ENCODE measurements around the gene TXNRD1. TPM values are rescaled to one million over a fixed set of nuclear protein-coding genes. Genes with fewer than 3 reads are reported as not detected.

Gene TXNRD1
- total RNA-seq, 1 donor = 502 TPM

GRCh38 chr12:104352106-104352713 is 136.6 kb downstream of the TXNRD1 start:
- Histone ChIP-seq H3K27me3 (ENCODE audit: insufficient read depth, low read length) (no peaks in the 10 kb centered on the region), H3K4me2 (ENCODE audit: insufficient read depth, low read length) (no peak overlapping the region), H4K20me1 (ENCODE audit: insufficient read depth, low read length) (peaks cover 43% of the 10 kb centered on the region), H3K9me3 (ENCODE audit: low read depth, low read length) (no peaks in the 10 kb centered on the region), H3K36me3 (ENCODE audit: insufficient read depth, low read length) (peaks cover 75% of the 10 kb centered on the region), H3K27ac (ENCODE audit: low read depth, low read length) (peak overlapping the region; percentile 7), H3K79me2 (ENCODE audit: insufficient read depth, low read length) (peaks cover 15% of the 10 kb centered on the region), H3K4me3 (ENCODE audit: insufficient read depth, low read length) (no peak overlapping the region), H2AFZ (ENCODE audit: low read length) (no peak overlapping the region), H3K4me1 (ENCODE audit: insufficient read depth, low read length) (no peaks in the 10 kb centered on the region)
- peak; percentile 75 for DNase-seq (ENCODE audit: insufficient read length, low spot score, missing footprints)
- TF ChIP-seq CTCF (IDR thresholded peaks at IDR 0.05; ENCODE audit: extremely low read depth, low read depth, low read length) = no peak

GRCh38 chr12:104353012-104353981 is 137.7 kb downstream of the TXNRD1 start:
- H3K79me2 ChIP-seq (ENCODE audit: insufficient read depth, low read length) = peaks cover 12% of the 10 kb centered on the region
- peaks cover 64% of the 10 kb centered on the region for H3K36me3 ChIP-seq (ENCODE audit: insufficient read depth, low read length)
- H2AFZ ChIP-seq (ENCODE audit: low read length) = no peak overlapping the region
- H3K4me1 ChIP-seq (ENCODE audit: insufficient read depth, low read length) = no peaks in the 10 kb centered on the region
- H3K4me2 ChIP-seq (ENCODE audit: insufficient read depth, low read length) = no peak overlapping the region
- no peak overlapping the region for H3K4me3 ChIP-seq (ENCODE audit: insufficient read depth, low read length)
- no peak for TF ChIP-seq CTCF (IDR thresholded peaks at IDR 0.05; ENCODE audit: extremely low read depth, low read depth, low read length)
- no peak for DNase-seq (ENCODE audit: insufficient read length, low spot score, missing footprints)
- no peak overlapping the region for H3K27ac ChIP-seq (ENCODE audit: low read depth, low read length)
- H3K9me3 ChIP-seq (ENCODE audit: low read depth, low read length) = no peaks in the 10 kb centered on the region
- no peaks in the 10 kb centered on the region for H3K27me3 ChIP-seq (ENCODE audit: insufficient read depth, low read length)
- H4K20me1 ChIP-seq (ENCODE audit: insufficient read depth, low read length) = peaks cover 38% of the 10 kb centered on the region

- no peak for DNase-seq (ENCODE audit: insufficient read length, low spot score, missing footprints)
- no peaks in the 10 kb centered on the region for H3K4me1 ChIP-seq (ENCODE audit: insufficient read depth, low read length)
- peaks cover 8% of the 10 kb centered on the region for H3K79me2 ChIP-seq (ENCODE audit: insufficient read depth, low read length)
- peaks cover 54% of the 10 kb centered on the region for H3K36me3 ChIP-seq (ENCODE audit: insufficient read depth, low read length)
- TF ChIP-seq CTCF (IDR thresholded peaks at IDR 0.05; ENCODE audit: extremely low read depth, low read depth, low read length) = no peak
- no peak overlapping the region for H3K27ac ChIP-seq (ENCODE audit: low read depth, low read length)
- H3K27me3 ChIP-seq (ENCODE audit: insufficient read depth, low read length) = no peaks in the 10 kb centered on the region
- H3K9me3 ChIP-seq (ENCODE audit: low read depth, low read length) = no peaks in the 10 kb centered on the region
- H4K20me1 ChIP-seq (ENCODE audit: insufficient read depth, low read length) = peaks cover 28% of the 10 kb centered on the region
- H3K4me2 ChIP-seq (ENCODE audit: insufficient read depth, low read length) = no peak overlapping the region
- no peak overlapping the region for H2AFZ ChIP-seq (ENCODE audit: low read length)
- H3K4me3 ChIP-seq (ENCODE audit: insufficient read depth, low read length) = no peak overlapping the region
These were observed 138.7 kb downstream of the TXNRD1 start for GRCh38 chr12:104354167-104354867.

All from osteoblast (primary cell).